ENCODE data around the gene TRA2A. TPM values are rescaled to one million over a fixed set of nuclear protein-coding genes. Genes with fewer than 3 reads are reported as not detected.
A peak's percentile ranks its signal among the peaks of the same experiment; 100 is the strongest.
"Not testable (repeated sequence)": the region's sequence is repeated elsewhere in the genome, so short reads cannot be mapped to it uniquely, and the experiment has no call there.

The TRA2A gene
- total and polyA plus RNA-seq, 9 of the 15 experiments (the other 6 are each of a cell fraction or from before 2014, with no cell fraction given) = 22.7 to 210 (median 73.9) TPM

DNA sequence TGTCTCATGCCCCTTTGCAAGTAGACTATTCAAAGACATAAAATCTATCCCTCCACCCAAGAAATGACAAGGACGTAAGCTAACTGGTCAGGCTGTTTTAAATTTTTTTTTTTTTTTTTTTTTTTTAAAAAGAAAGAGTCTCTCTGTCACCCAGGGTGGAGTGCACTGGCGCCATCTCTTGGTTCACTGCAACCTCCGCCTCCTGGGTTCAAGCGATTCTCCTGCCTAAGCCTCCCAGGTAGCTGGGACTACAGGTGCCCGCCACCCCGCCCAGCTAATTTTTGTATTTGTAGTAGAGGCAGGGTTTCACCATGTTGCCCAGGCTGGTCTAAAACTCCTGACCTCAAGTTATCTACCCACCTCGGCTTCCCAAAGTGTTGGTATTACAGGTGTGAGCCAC lies 11.2 kb downstream of the TRA2A start (continued):
- TF ChIP-seq THRAP3 (IDR thresholded peaks at IDR 0.05; ENCODE audit: borderline replicate concordance) (no peak), ZNF583 (CRISPR knock-in tag; IDR thresholded peaks at IDR 0.05) (no peak), ZNF354B (CRISPR knock-in tag; IDR thresholded peaks at IDR 0.05) (no peak), HNRNPK (IDR thresholded peaks at IDR 0.05; ENCODE audit: low read depth, low read length, poor library complexity, severe bottlenecking) (no peak)

DNA sequence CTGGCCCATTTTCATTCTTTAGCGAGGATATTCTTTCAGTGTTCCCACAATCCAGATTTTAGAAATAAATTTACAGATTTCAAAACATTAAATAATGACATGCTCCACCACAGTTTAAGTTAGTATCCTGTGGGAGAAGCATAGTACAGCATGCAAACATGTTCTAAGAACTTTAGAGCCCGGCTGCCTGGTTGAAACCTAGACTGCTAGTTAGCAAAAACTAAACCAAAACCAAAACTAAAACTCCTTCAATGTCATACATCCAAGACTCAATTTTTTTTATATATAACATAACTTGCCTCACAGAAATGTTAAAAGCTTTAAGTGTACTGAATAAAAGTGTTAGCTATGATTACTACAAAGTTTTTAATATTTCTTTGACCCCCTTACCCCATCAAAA lies 17.0 kb downstream of the TRA2A start:
- ATAC-seq (no peak), FAIRE-seq (no peak), DNase-seq (ENCODE audit: extremely low read depth in 1 of 4, low spot score in 3 of 4) (no peak)
- H3K27ac ChIP-seq (ENCODE audit: extremely low read depth, low read depth, low read length) = no peak overlapping the region
- intact Hi-C loops (cut with micrococcal nuclease) = no loop called here
- no peaks in the 10 kb centered on the region for H3K9me3 ChIP-seq (replicated peaks; ENCODE audit: control insufficient read depth, insufficient read depth, low read depth, low read length)
- peaks cover 91% of the 10 kb centered on the region for H3K36me3 ChIP-seq (ENCODE audit: control insufficient read depth, insufficient read depth, low read length)
- H2AFZ ChIP-seq (ENCODE audit: low read depth, low read length) = no peak overlapping the region
- H3K27me3 ChIP-seq (ENCODE audit: control insufficient read depth in 2 of 2, insufficient read depth in 2 of 2, low read length in 2 of 2) = no peaks in the 10 kb centered on the region
- 97% methylated on average over 2 of the region's 2 CpGs for WGBS (ENCODE audit: insufficient coverage, low coverage, missing lambda C conversion rate)
- no peaks in the 10 kb centered on the region for H3K4me1 ChIP-seq (replicated peaks in 1 of 2; ENCODE audit: control insufficient read depth in 2 of 2, insufficient read depth in 2 of 2, low read length in 2 of 2)
- H3K9ac ChIP-seq (ENCODE audit: insufficient read depth in 1 of 2, low read depth in 2 of 2, low read length in 2 of 2) = no peak overlapping the region
- in situ Hi-C loops (cut with MboI) = no loop called here
- POLR2A ChIA-PET = interaction anchor here (0.7 to 1.8 kb wide), 4 partner anchors 10 to 1175 kb away, joined by 3 to 9 read pairs (median 4); no protein-coding TSS in a partner anchor
- no peaks in the 10 kb centered on the region; the same call in 1 of the 2 replicates for H4K20me1 ChIP-seq (replicated peaks; ENCODE audit: control insufficient read depth, insufficient read depth, low read length)
- H3K79me2 ChIP-seq (ENCODE audit: control insufficient read depth, insufficient read depth, low read length) = peaks cover 62% of the 10 kb centered on the region
- no peak overlapping the region for H3K4me3 ChIP-seq
- TF ChIP-seq, protein P1, sequence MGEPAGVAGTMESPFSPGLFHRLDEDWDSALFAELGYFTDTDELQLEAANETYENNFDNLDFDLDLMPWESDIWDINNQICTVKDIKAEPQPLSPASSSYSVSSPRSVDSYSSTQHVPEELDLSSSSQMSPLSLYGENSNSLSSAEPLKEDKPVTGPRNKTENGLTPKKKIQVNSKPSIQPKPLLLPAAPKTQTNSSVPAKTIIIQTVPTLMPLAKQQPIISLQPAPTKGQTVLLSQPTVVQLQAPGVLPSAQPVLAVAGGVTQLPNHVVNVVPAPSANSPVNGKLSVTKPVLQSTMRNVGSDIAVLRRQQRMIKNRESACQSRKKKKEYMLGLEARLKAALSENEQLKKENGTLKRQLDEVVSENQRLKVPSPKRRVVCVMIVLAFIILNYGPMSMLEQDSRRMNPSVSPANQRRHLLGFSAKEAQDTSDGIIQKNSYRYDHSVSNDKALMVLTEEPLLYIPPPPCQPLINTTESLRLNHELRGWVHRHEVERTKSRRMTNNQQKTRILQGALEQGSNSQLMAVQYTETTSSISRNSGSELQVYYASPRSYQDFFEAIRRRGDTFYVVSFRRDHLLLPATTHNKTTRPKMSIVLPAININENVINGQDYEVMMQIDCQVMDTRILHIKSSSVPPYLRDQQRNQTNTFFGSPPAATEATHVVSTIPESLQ (CRISPR knock-in tag; IDR thresholded peaks at IDR 0.05) = no peak
- no peak for TF ChIP-seq MAFK (IDR thresholded peaks at IDR 0.05; ENCODE audit: low read length)
- TF ChIP-seq, protein P2, sequence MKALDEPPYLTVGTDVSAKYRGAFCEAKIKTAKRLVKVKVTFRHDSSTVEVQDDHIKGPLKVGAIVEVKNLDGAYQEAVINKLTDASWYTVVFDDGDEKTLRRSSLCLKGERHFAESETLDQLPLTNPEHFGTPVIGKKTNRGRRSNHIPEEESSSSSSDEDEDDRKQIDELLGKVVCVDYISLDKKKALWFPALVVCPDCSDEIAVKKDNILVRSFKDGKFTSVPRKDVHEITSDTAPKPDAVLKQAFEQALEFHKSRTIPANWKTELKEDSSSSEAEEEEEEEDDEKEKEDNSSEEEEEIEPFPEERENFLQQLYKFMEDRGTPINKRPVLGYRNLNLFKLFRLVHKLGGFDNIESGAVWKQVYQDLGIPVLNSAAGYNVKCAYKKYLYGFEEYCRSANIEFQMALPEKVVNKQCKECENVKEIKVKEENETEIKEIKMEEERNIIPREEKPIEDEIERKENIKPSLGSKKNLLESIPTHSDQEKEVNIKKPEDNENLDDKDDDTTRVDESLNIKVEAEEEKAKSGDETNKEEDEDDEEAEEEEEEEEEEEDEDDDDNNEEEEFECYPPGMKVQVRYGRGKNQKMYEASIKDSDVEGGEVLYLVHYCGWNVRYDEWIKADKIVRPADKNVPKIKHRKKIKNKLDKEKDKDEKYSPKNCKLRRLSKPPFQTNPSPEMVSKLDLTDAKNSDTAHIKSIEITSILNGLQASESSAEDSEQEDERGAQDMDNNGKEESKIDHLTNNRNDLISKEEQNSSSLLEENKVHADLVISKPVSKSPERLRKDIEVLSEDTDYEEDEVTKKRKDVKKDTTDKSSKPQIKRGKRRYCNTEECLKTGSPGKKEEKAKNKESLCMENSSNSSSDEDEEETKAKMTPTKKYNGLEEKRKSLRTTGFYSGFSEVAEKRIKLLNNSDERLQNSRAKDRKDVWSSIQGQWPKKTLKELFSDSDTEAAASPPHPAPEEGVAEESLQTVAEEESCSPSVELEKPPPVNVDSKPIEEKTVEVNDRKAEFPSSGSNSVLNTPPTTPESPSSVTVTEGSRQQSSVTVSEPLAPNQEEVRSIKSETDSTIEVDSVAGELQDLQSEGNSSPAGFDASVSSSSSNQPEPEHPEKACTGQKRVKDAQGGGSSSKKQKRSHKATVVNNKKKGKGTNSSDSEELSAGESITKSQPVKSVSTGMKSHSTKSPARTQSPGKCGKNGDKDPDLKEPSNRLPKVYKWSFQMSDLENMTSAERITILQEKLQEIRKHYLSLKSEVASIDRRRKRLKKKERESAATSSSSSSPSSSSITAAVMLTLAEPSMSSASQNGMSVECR (CRISPR knock-in tag; IDR thresholded peaks at IDR 0.05) = no peak
- TF ChIP-seq DPF2 (IDR thresholded peaks at IDR 0.05) = no peak
- H3K9me1 ChIP-seq (ENCODE audit: control insufficient read depth, insufficient read depth, low read length) = no peaks in the 10 kb centered on the region
- no TSS peak for BruUV-seq (replicated peaks)
- CTCF ChIA-PET (ENCODE audit: low intra/inter-chr PET ratio) = no interaction called here
- H3K4me2 ChIP-seq (ENCODE audit: insufficient read depth, low read length) = no peak overlapping the region

DNA sequence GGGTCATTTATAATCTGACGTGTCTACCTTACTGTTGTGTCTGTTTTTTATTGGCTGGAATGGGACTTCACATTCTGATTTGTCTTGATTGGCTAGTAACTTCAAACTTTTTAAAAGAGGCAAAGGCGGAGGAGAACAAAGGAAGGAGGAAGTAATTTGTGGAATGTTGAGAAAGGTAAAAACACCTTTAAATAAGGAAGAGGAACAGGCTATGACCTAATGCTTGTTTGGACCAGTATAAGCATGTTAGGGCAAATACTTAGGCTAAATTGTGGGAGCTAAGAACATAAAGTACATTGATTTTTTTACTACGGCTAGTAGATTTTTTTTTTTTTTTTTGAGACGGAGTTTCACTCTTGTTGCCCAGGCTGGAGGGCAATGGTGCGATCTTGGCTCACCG lies 18.0 kb downstream of the TRA2A start:
- not testable (repeated sequence) for FAIRE-seq

More for the DNA sequence above, 18.0 kb downstream of the TRA2A start:
- WGBS (ENCODE audit: insufficient coverage, low coverage, missing lambda C conversion rate) = 93% methylated on average over 4 of the region's 6 CpGs
- H3K4me2 ChIP-seq (ENCODE audit: insufficient read depth, low read length); H3K4me3 ChIP-seq; H3K9me1 ChIP-seq (ENCODE audit: control insufficient read depth, insufficient read depth, low read length); H3K4me1 ChIP-seq (replicated peaks in 1 of 2; ENCODE audit: control insufficient read depth in 2 of 2, insufficient read depth in 2 of 2, low read length in 2 of 2); H2AFZ ChIP-seq (ENCODE audit: low read depth, low read length); H3K9ac ChIP-seq (ENCODE audit: insufficient read depth in 1 of 2, low read depth in 2 of 2, low read length in 2 of 2); H3K27me3 ChIP-seq (ENCODE audit: control insufficient read depth in 2 of 2, insufficient read depth in 2 of 2, low read length in 2 of 2); H4K20me1 ChIP-seq (replicated peaks; ENCODE audit: control insufficient read depth, insufficient read depth, low read length); intact Hi-C loops (cut with micrococcal nuclease); H3K27ac ChIP-seq (ENCODE audit: extremely low read depth, low read depth, low read length); ATAC-seq; H3K9me3 ChIP-seq (replicated peaks; ENCODE audit: control insufficient read depth, insufficient read depth, low read depth, low read length); in situ Hi-C loops (cut with MboI); DNase-seq (ENCODE audit: extremely low read depth in 1 of 4, low spot score in 3 of 4); CTCF ChIA-PET (ENCODE audit: low intra/inter-chr PET ratio): not testable (repeated sequence)
- peaks cover 59% of the 10 kb centered on the region for H3K79me2 ChIP-seq (ENCODE audit: control insufficient read depth, insufficient read depth, low read length)
- peaks cover 90% of the 10 kb centered on the region for H3K36me3 ChIP-seq (ENCODE audit: control insufficient read depth, insufficient read depth, low read length)
- TSS peak; percentile 33 for BruUV-seq (replicated peaks)
- POLR2A ChIA-PET = interaction anchor here (0.6 kb wide), 1 partner anchor 219 kb away, joined by 3 read pairs; no protein-coding TSS in a partner anchor

Measured in K562 (cell line).